EL (cell line): Measurements from ENCODE around the gene CASP8AP2.
A peak's percentile ranks its signal among the peaks of the same experiment; 100 is the strongest.
"Not testable (repeated sequence)": the region's sequence is repeated elsewhere in the genome, so short reads cannot be mapped to it uniquely, and the experiment has no call there.

Experiments used
- DNase-seq: peaks from one replicate; pipeline ENCODE4 v3.0.0-alpha.2; 2016

CASP8AP2 gene

DNA sequence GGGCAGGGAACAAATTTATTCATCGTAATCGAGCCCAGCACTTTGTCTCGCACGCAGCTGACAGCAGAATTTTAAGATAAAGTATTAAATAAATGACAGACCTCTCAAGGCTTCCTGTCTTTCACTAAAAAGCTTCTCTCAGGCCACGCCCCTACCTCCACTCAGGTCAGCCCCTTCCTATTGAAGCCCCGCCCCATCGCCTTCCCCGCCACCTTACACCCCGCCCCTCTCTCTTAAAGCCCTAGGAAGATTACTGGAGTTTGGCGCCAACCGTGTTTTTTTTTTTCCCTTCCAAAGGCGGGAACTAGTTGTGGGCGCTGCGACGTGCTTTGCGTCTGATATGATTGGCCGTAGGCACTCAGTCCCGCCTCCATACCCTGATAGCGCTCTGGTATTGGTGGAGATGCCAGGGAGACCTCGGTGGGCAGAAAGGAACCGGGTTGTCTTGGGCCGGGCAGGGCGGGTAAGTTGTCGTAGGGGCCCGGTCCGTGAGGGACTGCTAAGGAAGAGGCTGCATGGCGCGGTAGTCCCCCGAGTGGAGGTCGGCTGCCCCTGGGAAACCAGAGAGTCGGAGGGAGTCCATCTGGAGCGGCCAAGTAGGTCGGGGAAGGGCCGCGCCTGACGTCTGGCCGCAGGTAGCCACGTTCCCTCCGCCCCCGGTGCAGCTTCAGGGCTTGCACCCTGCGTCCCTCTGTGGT lies at the start of gene CASP8AP2:
Gene CASP8AP2, plus strand, starts transcription at position 409 of the 698 bp plus-strand sequence.
- DNase-seq, result peak; percentile 100

DNA sequence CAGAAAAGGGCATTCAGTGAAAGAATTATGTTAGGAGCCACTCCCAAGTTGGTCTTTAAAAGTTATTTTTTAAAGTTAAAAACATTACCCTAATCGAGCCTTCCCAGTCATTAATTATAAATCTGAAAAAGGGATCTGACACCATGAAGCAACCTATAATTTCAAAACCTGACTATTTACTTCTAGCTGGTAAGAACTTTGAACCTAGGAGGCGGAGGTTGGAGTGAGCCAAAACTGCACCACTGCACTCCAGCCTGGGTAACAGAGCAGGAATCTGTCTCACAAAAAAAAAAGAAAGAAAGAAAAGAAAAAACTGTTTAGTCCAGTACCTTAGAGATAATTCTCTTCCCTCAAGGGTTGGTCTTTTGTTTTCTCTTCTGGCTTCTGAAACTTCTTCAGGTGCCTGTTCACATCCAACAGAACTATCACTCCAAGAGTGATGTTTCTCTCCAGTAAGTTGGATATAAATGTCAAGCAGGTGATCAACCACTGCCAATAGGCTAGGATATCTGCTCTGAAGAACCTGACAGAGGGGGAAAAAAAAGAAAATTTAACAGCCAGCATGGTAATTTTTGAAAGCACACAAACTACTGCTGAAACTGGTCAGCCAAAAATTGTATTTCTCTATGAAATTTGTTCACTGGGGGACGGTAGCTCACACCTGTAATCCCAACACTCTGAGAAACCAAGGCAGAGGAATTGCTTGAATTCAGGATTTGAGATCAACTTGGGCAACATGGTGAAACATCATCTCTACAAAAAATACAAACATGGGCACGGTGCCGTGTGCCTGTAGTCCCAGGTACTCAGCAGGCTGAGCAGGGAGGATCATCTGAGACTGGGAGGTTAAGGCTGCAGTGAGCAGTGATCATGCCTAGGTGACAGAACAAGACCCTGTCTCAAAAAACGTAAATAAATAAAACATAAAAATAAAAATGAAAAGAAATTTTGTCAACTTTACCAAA lies 48.3 kb upstream of the CASP8AP2 start:
- no peak for DNase-seq

DNA sequence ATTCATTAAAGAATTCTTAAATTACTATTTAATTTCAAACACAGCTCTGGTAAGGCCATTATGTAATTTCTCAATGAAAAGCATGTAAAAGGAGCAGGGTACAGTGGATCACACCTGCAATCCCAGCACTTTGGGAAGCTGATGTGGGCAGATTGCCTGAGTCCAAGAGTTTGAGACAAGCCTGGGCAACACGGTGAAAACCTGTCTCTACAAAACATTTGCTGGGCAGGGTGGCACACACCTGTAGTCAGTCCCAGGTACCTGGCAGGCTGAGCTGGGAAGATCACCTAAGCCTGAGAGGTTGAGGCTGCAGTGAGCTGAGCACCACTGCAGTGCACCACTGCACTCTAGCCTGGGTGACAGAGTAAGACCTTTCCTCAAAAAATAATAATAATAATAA lies 47.5 kb upstream of the CASP8AP2 start:
- DNase-seq, result no peak

DNA sequence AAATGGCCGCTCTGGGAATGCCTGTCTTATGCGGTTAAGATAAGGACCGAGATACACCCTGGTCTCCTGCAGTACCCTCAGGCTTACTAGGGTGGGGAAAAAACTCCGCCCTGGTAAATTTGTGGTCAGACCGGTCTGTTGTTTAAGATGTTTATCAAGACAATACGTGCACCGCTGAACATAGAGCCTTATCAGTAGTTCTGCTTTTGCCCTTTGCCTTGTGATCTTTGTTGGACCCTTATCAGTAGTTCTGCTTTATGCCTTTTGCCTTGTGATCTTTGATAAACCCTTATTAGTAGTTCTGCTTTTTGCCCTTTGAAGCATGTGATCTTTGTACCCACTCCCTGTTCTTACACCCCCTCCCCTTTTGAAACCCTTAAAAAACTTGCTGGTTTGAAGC lies 46.4 kb upstream of the CASP8AP2 start:
- DNase-seq, result not testable (repeated sequence)

DNA sequence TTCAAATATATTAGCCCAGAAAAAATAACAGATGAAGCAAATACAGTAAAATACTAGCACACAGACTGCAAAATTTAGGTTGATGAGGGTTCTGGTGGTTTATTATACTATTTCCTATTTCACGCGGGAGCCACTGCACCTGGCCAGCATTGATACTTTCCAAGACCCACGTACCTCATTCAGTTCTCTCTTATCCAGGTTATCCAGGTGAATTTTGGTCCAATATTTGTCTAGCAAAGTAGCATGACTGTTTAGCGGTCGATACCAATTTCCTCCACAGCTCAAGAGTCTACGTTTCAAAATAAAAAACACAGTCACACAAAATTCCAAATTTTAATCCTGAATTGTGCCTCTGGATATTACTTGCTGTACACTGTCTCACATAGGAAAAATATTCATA lies 44.8 kb upstream of the CASP8AP2 start:
- no peak for DNase-seq

DNA sequence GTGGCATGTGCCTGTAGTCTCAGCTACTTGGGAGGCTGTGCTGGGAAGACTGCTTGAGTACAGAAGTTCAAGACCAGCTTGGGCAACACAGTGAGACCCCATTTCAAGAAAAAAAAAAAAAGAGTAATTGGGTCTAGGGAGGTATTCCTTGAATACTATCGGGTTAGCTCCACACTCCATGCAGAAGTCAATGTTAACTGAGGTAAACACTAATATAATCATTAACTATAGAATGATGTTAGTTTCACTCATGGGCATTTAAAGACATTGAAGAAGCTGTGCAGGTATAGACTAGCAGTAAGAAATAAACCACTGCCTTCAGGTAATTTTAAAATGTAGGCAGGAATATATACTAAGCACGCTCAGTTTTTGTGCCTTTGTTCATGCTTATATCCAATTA lies 42.7 kb upstream of the CASP8AP2 start:
- no peak for DNase-seq

DNA sequence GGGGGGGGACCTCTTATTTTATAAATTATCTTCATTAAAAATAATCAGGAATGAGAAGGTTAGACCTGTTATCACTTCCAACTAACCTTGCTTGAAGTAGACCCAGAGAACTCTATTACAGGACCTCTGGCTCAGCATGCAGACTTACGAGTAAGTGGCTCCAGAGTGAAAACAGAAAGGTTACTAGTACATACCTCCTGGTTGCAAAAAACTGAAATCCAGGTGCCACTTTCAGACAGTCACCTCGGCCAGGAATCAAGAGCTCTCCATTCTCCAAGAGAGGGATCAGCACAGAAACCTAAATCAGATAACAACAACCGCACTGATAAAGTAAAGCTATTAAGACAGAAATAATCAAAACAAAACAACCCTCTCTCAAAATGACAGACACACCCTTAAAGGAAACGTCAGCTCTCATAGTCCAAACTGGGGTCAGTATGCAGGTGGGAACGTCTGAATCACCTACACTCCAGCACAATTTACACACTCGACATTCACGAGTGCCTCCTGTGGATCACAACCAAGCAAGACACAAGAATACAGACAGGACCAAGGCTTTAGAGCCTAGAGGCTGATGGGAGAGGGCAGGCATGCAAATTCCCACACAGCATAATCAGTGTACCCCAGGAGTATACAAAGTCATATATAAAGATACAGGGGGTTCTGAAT lies 41.9 kb upstream of the CASP8AP2 start:
- no peak for DNase-seq

DNA sequence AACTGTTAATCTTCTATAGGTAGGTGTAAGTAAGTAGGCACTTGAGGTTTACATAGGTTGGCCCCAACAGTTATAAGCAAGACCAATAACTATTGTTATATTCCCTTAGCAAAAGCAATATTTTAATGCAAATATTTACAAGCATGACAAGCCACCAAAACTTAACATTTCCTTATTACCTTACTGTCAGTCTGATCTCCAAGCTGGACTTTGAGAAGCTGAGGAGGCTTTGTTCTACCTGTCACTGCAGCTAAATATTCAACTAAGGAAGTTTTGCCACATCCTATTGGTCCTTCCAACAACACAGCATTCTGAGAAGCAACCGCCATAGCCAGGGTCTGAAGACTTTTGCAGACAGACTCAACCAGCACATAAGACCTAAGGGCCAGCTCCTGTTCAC lies 39.7 kb upstream of the CASP8AP2 start:
- no peak for DNase-seq

DNA sequence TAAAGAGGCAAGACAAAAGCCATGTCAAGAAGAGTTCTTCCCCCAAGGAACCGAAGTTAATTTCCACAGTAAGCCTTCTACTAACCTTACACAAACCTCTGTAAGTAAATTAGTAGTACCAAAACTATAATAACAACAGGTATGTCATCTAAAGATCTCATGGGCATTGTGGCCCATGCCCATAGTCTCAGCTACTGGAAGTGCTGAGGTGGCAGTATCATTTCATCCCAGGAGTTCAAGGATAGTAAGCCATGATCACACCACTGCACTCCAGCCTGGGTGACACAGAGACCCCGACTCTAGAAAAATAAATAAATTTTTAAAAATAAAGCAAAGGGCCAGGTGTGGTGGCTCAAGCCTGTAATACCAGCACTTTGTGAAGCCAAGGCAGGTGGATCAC lies 39.3 kb upstream of the CASP8AP2 start:
- no peak for DNase-seq

DNA sequence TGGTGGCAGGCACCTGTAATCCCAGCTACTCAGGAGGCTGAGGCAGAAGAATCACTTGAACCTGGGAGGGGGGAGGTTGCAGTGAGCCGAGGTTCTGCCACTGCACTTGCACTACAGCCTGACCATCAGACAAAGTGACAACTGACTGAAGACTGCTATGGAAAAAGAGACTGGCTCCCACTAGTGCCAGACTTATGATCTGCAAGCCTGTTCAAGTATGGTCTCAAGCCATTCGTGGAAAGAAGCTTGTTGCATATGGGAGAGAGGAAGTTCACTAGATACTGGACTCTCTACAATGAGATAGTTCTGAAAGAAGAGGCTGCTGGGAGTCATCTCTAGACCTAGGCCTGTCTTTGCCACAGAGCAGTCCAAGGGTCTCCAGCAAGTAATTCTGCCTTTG lies 36.8 kb upstream of the CASP8AP2 start:
- peak; percentile 22 for DNase-seq

DNA sequence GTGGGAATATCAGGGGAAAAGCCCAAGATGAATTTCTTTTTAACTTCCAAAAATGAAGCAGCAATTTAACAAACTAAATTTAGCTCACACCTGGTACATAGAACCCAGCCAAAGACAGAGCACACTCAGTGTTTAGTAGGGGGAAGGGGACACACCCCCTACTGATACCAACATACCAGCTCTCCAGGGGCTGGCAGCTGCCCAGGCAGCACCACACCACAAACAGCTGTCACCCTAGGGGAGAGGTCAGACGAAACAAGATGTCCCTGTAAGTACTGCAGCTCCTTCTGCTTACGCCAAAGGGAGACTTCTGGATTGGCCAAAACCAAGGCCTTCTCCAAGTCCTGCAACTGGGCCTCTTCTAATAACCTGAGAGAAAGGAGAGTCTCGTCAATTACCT lies 36.1 kb upstream of the CASP8AP2 start:
- DNase-seq, result no peak

DNA sequence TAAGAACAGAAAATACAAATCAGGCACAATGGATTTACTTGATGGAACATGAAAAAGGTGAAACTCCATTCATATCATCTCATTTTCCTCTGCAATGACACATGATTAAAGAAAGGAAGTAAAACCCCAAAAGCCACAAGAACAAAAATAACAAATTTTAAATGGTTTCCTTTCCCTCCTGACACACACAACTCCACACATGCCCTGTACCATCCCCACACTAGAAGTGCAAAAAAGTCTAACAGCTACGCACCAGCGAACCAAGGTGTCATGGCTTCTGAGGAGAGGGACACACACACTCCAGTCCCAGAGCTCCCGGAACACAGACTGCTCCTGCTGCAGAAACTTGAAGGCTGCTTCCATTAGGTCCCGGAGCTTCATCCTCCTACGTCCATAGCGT lies 35.4 kb upstream of the CASP8AP2 start:
- DNase-seq, result no peak

DNA sequence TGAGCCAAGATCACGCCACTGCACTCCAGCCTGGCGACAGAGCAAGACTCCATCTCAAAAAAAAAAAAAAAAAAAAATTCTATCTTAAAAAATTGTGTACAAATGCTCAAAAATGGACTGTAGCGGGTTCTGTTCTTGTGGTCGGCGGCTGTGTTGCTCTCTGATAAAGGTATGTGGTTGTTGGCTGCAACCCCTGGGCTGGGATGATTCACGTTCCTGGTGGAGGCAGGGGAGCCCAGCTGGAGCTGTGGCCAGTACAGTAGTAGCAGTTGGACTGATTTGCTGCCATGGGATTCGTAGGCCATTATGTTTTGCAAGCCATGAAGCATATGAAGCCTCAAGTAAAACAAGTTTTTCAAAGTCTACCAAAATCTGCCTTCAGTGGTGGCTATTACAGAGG lies 32.4 kb upstream of the CASP8AP2 start:
- peak; percentile 21 for DNase-seq

DNA sequence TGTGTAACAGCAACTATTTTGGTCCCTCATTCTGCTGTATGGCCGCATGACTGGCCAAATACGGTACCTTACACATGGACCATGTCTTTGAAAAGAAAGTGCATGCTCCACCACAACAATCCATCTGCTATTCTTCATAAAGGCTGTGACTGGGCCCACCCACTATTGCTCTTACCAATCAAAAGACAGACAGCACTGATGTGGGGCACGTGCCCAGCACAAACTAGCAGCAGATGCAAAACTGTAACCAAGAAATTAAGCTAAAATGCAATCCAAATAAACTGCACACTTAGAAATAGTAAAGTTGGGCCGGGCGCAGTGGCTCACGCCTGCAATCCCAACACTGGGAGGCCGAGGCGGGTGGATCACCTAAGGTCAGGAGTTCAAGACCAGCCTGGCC lies 30.6 kb upstream of the CASP8AP2 start:
- DNase-seq, result no peak

DNA sequence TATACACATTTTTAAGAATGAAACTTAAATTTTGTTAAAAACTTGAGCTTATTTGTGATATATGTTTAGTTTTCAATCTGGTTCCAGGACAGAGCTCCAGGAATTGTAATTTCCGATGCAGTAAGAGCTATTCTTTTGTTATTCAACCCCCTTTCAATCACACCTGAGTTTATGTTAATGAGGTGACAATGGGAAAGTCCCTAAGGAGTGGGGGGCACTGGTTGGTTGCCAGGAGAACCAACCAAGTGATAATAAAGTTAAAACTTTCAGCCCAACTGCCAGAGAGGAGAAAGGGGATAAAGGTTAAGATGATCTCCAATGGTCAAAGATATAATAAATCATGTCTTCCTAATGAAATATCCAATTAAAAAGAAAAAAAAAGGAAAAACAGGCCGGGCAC lies 29.9 kb upstream of the CASP8AP2 start:
- DNase-seq, result no peak

DNA sequence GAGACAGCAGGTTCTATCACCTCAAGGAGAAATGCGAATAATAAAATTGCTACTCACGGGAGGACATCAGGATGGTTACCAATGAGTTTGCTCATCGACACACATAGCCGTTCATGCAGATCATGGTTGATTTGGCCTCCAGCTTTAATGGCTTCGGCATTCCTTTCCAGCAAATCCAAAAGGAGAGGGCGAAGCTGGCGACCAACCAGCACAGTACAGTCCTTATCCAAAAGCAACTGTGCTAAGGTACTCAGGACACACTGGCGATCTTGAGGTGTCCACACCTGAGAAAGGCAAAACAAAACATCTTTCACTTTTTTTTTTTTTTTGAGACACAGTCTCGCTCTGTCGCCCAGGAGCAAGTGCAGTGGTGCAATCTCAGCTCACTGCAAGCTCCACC lies 26.4 kb upstream of the CASP8AP2 start:
- DNase-seq, result no peak

DNA sequence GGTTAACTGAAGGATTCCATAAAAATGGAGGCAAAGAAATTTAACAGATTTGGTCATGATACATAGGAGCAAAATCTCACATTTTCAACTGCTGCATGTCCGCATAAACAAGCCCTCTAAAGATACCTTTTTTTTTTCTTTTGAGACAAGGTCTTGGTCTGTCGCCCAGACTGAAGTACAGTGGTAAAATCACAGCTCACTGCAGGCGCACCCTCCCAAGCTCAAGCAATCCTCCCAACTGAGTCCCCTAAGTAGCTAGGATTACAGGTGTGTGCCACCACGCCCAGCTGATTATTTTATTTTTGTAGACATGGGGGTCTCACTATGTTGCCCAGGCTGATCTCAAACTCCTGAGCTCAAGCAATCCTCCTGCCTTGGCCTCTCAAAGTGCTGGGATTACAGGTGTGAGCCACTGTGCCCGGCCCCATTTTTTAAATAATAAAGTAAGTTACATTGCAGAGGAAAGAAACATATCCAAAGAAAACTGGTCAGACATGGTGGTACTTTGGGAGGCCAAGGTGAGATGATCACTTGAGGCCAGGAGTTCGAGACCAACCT lies 23.8 kb upstream of the CASP8AP2 start:
- DNase-seq, result no peak

DNA sequence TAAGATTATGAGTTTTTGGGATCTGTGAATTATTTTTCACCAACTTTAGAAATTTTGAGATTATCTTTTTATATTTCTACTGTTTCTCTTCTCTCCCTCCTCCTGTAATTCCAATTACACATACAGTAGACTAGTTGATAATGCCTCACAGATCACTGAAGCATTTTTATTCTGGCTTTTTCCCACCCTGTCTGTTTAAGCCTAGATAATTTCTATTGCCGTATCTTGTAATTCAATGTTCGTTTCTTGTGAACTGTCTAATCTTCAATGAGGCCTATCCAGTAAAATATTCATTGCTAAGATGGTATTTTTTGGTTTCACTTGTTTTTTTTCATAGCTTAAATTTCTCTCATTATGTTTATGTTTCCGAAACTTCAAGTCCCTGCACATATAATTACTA lies 22.1 kb upstream of the CASP8AP2 start:
- DNase-seq, result no peak

DNA sequence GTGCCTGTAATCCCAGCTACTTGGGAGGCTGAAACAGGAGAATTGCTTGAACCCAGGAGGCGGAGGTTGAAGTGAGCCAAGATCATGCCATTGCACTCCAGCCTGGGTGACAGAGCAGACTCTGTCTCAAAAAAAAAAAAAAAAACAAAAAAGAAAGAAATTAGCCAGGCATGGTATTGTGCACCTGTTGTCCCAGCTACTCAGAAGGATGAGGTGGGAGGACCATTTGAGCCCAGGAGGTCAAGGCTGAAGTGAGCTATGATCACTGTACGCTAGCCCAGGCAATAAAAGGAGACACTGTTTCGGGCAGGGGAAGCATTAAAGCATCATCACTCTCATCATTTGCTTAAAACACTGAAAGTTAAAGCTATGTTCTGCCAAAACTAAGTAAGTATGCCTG lies 16.3 kb upstream of the CASP8AP2 start:
- DNase-seq, result not testable (repeated sequence)

DNA sequence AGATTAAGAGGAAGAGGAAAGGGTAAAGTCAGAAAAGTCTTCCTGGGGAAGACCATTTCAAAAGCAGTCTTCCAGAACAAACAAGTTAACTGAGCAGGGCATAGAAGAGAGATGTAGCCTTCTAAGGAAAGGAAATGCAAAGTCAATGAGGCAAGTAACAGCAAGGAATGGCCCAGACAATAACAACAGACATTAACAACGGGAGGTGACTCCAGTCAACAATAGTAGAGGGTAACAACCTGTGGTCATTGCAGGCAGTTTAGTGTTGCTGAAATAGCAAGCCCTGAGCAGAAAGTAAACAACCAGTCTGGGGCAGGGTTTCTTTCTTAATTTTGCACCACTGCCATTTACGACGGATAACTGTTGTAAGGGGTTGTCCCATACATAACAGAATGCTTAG lies 12.2 kb upstream of the CASP8AP2 start:
- no peak for DNase-seq

DNA sequence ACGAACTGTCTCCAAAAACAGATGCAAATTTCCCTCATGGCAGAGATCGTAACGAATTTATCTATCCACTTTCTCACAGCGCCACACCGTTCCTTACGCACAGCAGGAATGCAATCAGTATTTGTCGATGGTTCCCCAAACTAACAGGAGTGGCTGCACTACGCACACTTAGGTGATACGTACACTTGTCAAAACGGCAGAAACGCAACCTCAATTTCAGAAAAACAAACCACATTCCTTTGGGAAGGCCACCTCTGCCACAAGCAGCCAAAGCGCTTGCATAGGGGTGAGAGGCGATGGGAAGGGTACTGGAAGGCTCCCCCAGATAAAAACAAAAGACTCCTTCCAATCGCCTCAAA lies 10.7 kb upstream of the CASP8AP2 start:
- DNase-seq, result peak; percentile 42

DNA sequence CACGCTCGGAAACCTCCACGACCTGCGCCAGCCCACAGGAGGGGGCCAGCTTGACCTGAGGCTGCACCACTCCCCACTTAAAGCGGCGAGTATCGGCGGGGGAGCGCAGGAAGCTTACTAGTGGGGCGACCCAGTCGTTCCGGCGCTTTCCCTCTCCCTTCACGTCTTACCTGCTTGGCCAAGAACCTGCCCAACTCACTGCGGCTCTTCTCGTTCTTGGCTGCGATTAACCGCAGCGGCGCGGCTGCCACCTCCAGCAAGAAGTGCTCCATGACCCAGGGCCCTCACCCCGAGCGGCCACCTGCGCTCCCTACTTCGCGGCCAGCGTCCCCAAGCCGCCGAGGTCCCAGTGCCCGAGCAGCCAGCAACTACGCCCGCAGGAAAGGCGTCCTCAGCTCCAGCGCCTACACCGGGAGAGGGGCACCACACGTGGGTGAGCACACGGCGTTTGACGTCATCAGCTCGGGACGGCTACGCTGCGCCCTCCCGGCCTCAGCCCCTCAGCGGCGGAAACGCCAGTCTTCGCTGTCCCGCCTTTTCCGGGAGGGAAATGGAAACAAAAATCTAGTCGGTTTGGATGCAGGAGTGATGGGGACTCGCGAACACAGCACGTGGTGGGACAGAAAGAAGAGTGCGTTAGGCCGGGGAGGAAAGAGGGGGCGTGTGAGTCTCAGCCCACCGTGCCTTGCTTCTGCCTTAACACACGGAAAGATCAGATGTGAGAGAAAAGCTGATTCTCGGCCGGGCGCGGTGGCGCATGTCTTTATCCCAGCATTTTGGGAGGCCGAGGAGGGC lies 10.1 kb upstream of the CASP8AP2 start, which contains the start of gene MDN1:
Gene MDN1, minus strand, starts transcription at position 459 of the 795 bp plus-strand sequence. Its CDS starts 187 bp downstream, at position 272.
- peak; percentile 96 for DNase-seq
